Astrocyte (in vitro differentiated cells and primary cell): ENCODE data around the gene DLGAP5. TPM values are rescaled to one million over a fixed set of nuclear protein-coding genes. Genes with fewer than 3 reads are reported as not detected.
A peak's percentile ranks its signal among the peaks of the same experiment; 100 is the strongest.

Experiments used
- DNase-seq: peaks from one replicate; pipeline ENCODE4 v3.0.0-alpha.2; 2010; ENCODE audit warnings: low read depth
- FAIRE-seq: peaks from 2 replicates; lab custom pipeline; 2011; peaks lifted over from hg19 to GRCh38; lab: Jason Lieb, UNC
- H2AFZ ChIP-seq: 2 replicates; pipeline ENCODE4 v1.6.0; 2012; ENCODE audit warnings: low read depth, low read length, inconsistent platforms
- H3K27ac ChIP-seq: 2 replicates; pipeline ENCODE4 v1.5.1; 2011; ENCODE audit warnings: low read depth, low read length, inconsistent platforms
- H3K27me3 ChIP-seq: 2 replicates; pipeline ENCODE4 v1.6.0; 2011; ENCODE audit warnings: low read length, inconsistent platforms; ENCODE audit not compliant: insufficient read depth
- H3K36me3 ChIP-seq: 2 replicates; pipeline ENCODE4 v1.5.1; 2011; ENCODE audit warnings: low read length, inconsistent platforms; ENCODE audit not compliant: insufficient read depth
- H3K4me1 ChIP-seq: 2 replicates; pipeline ENCODE4 v1.5.1; 2011; ENCODE audit warnings: low read length, inconsistent platforms; ENCODE audit not compliant: insufficient read depth
- H3K4me2 ChIP-seq: 2 replicates; pipeline ENCODE4 v1.6.0; 2012; ENCODE audit warnings: low read length, inconsistent platforms
- H3K4me3 ChIP-seq: 2 replicates; pipeline ENCODE4 v1.5.1; 2011; ENCODE audit warnings: low read depth, mild to moderate bottlenecking, low read length, inconsistent platforms; ENCODE audit not compliant: insufficient read depth
- H3K79me2 ChIP-seq: 2 replicates; pipeline ENCODE4 v1.6.0; 2012; ENCODE audit warnings: mild to moderate bottlenecking, low read length, inconsistent platforms; ENCODE audit not compliant: insufficient read depth
- H3K9ac ChIP-seq: 2 replicates; pipeline ENCODE4 v1.6.0; 2012; ENCODE audit warnings: mild to moderate bottlenecking, low read length, inconsistent platforms
- H3K9me3 ChIP-seq: 2 replicates; pipeline ENCODE4 v1.5.1; 2012; ENCODE audit warnings: low read depth, mild to moderate bottlenecking, low read length, inconsistent platforms; ENCODE audit not compliant: insufficient read depth
- H4K20me1 ChIP-seq: 2 replicates; pipeline ENCODE4 v1.6.0; 2012; ENCODE audit warnings: low read length, inconsistent platforms; ENCODE audit not compliant: insufficient read depth
- H3K27ac Mint-ChIP-seq: one replicate; pipeline ENCODE4 v1.8.0; 2021; ENCODE audit warnings: mild to moderate bottlenecking, mixed read lengths; ENCODE audit not compliant: unreplicated experiment
- H3K27me3 Mint-ChIP-seq: one replicate; pipeline ENCODE4 v1.8.0; 2021; ENCODE audit warnings: low read depth, mixed read lengths; ENCODE audit not compliant: unreplicated experiment
- H3K36me3 Mint-ChIP-seq: one replicate; pipeline ENCODE4 v1.8.0; 2021; ENCODE audit warnings: low read depth, mixed read lengths; ENCODE audit not compliant: unreplicated experiment
- H3K4me1 Mint-ChIP-seq: one replicate; pipeline ENCODE4 v1.8.0; 2021; ENCODE audit warnings: low read depth, mixed read lengths; ENCODE audit not compliant: unreplicated experiment
- H3K4me3 Mint-ChIP-seq: one replicate; pipeline ENCODE4 v1.8.0; 2021; ENCODE audit warnings: mild to moderate bottlenecking, moderate library complexity, mixed read lengths; ENCODE audit not compliant: unreplicated experiment
- H3K9me3 Mint-ChIP-seq: one replicate; pipeline ENCODE4 v1.8.0; 2021; ENCODE audit warnings: mild to moderate bottlenecking, mixed read lengths; ENCODE audit not compliant: unreplicated experiment
- CTCF ChIP-seq: IDR thresholded peaks from 2 replicates; pipeline ENCODE4 v1.5.1; 2011; ENCODE audit warnings: low read depth, mild to moderate bottlenecking, inconsistent platforms, low read length, moderate library complexity; ENCODE audit not compliant: insufficient read depth
- EZH2 ChIP-seq: IDR thresholded peaks from 2 replicates; pipeline ENCODE4 v1.6.1; 2012; ENCODE audit warnings: mild to moderate bottlenecking, low read length, inconsistent platforms; ENCODE audit not compliant: insufficient read depth
- total RNA-seq: library from RNA; stranded (reverse); gene quantifications from 2 replicates; pipeline ENCODE4 v1.2.1, GENCODE V29; 2021

The DLGAP5 gene
- total RNA-seq, 1 donor from 2014 or later: 5.4 TPM

GRCh38 chr14:55192054-55192621, 753 bp upstream of the DLGAP5 start:
- Histone ChIP-seq H3K4me3 (peak overlapping the region; percentile 91), H3K9ac (peak overlapping the region; percentile 82), H3K27ac (peak overlapping the region; percentile 37), H3K79me2 (peaks cover 39% of the 10 kb centered on the region), H3K4me1 (no peaks in the 10 kb centered on the region), H2AFZ (peak overlapping the region; percentile 94), H3K27me3 (no peaks in the 10 kb centered on the region), H4K20me1 (no peaks in the 10 kb centered on the region), H3K4me2 (peak overlapping the region; percentile 89), H3K9me3 (no peaks in the 10 kb centered on the region), H3K36me3 (no peaks in the 10 kb centered on the region)
- Mint-ChIP-seq H3K4me3 (peak overlapping the region; percentile 98), H3K36me3 (no peaks in the 10 kb centered on the region), H3K9me3 (no peaks in the 10 kb centered on the region), H3K27ac (no peak overlapping the region), H3K27me3 (no peaks in the 10 kb centered on the region), H3K4me1 (no peaks in the 10 kb centered on the region)
- FAIRE-seq: no peak
- TF ChIP-seq CTCF (no peak), EZH2 (no peak)
- no peak for DNase-seq

- Mint-ChIP-seq H3K9me3 (no peaks in the 10 kb centered on the region), H3K36me3 (no peaks in the 10 kb centered on the region), H3K4me1 (no peaks in the 10 kb centered on the region), H3K4me3 (peak overlapping the region; percentile 98), H3K27ac (no peak overlapping the region), H3K27me3 (no peaks in the 10 kb centered on the region)
- Histone ChIP-seq H3K9me3 (no peaks in the 10 kb centered on the region), H3K79me2 (peaks cover 49% of the 10 kb centered on the region), H3K4me3 (peak overlapping the region; percentile 91), H2AFZ (peak overlapping the region; percentile 94), H3K4me2 (peak overlapping the region; percentile 89), H3K4me1 (no peaks in the 10 kb centered on the region), H3K9ac (peak overlapping the region; percentile 82), H3K27ac (peak overlapping the region; percentile 60), H3K27me3 (no peaks in the 10 kb centered on the region), H3K36me3 (no peaks in the 10 kb centered on the region), H4K20me1 (no peaks in the 10 kb centered on the region)
- FAIRE-seq (no peak), DNase-seq (no peak)
- TF ChIP-seq CTCF (no peak), EZH2 (no peak)
These were observed 531 bp downstream of the DLGAP5 start for GRCh38 chr14:55190906-55191202.

DNA sequence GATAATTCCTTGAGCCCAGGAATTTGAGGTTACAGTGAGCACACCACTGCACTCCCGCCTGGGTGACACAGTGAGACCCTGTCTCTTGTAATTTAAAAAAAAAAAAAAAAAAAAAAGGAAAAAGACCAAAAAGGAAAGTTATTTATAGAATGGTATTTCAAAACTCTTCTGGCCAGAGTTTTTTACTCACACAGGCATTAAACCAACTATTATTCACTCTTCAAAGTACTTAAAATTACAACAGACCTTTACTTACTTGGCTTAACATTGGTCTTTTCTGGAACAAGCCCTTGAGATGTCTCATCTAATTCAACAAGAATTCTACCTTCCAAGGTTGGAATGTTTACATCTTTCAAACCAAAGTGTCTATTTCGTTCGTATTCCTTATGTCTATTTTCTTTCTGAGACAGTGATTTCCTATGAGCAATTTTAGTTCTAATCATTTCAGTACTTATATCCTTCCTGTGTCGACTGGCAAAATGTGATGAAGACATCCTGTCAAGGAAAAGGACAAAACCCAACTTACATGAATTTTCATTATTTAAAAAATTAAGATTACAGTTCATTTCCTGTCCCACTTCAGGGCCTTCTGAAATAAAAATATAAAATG, 2.6 kb downstream of the DLGAP5 start:
- no peak overlapping the region for H3K4me3 Mint-ChIP-seq
- DNase-seq: peak; percentile 33
- H3K27me3 Mint-ChIP-seq: no peaks in the 10 kb centered on the region
- H3K36me3 Mint-ChIP-seq: no peaks in the 10 kb centered on the region
- Histone ChIP-seq H3K4me3 (no peak overlapping the region), H3K4me2 (no peak overlapping the region), H4K20me1 (no peaks in the 10 kb centered on the region), H3K79me2 (peaks cover 57% of the 10 kb centered on the region), H3K9ac (no peak overlapping the region), H3K27me3 (no peaks in the 10 kb centered on the region), H3K4me1 (no peaks in the 10 kb centered on the region), H3K36me3 (no peaks in the 10 kb centered on the region), H3K27ac (no peak overlapping the region), H2AFZ (no peak overlapping the region), H3K9me3 (no peaks in the 10 kb centered on the region)
- H3K27ac Mint-ChIP-seq: no peak overlapping the region
- no peaks in the 10 kb centered on the region for H3K9me3 Mint-ChIP-seq
- no peaks in the 10 kb centered on the region for H3K4me1 Mint-ChIP-seq
- FAIRE-seq: no peak
- TF ChIP-seq EZH2: no peak
- TF ChIP-seq CTCF: no peak
